Activated CD4-positive, alpha-beta T cell treated with anti-CD3 and anti-CD28 coated beads for 36 hours (primary cell): ENCODE measurements around the gene CPA5. TPM values are rescaled to one million over a fixed set of nuclear protein-coding genes. Genes with fewer than 3 reads are reported as not detected.

Experiments
- ATAC-seq: fragments of 200-7000 bp; cut with Tn5 transposase; one replicate; pipeline ENCODE4 v1.10.0; 2021; ENCODE audit warnings: mild to moderate bottlenecking, moderate library complexity
- CTCF ChIA-PET: fragments of 350-600 bp; sonication (Branson Sonifier 250); formaldehyde crosslinking; loops from one replicate; lab custom pipeline; 2021; ENCODE audit warnings: antibody characterized with exemption; lab: Charles Lee
- POLR2A ChIA-PET: fragments of 350-600 bp; sonication (Branson Sonifier 250); formaldehyde crosslinking; loops from one replicate; lab custom pipeline; 2021; ENCODE audit warnings: antibody characterized with exemption, inconsistent platforms; lab: Charles Lee
- DNase-seq: peaks from one replicate; pipeline ENCODE4 v3.0.0-alpha.2; 2020
- H3K27ac Mint-ChIP-seq: one replicate; pipeline ENCODE4 v1.8.0; 2021; ENCODE audit warnings: mixed read lengths
- H3K27me3 Mint-ChIP-seq: one replicate; pipeline ENCODE4 v1.8.0; 2021; ENCODE audit warnings: mixed read lengths
- H3K36me3 Mint-ChIP-seq: one replicate; pipeline ENCODE4 v1.8.0; 2021; ENCODE audit warnings: low read depth, mixed read lengths
- H3K4me1 Mint-ChIP-seq: one replicate; pipeline ENCODE4 v1.8.0; 2021; ENCODE audit warnings: mixed read lengths
- H3K4me3 Mint-ChIP-seq: one replicate; pipeline ENCODE4 v1.8.0; 2021; ENCODE audit warnings: mild to moderate bottlenecking, moderate library complexity, mixed read lengths
- H3K9me3 Mint-ChIP-seq: one replicate; pipeline ENCODE4 v1.8.0; 2021; ENCODE audit warnings: low read depth, mixed read lengths
- intact Hi-C, 2 experiments: fragments of 100-400 bp; cut with DNase I in 1 of 2; cut with micrococcal nuclease in 1 of 2; formaldehyde crosslinking; loops; one replicate each; pipeline versions ENCODE4 v1.14.2 to v1.15.1; 2022 to 2024; cut with DNase I, micrococcal nuclease
- total RNA-seq, 2 experiments: library from RNA; stranded (reverse); gene quantifications; one replicate each; pipeline ENCODE4 v1.2.3, GENCODE V29; 2021

The CPA5 gene
- total RNA-seq, 2 experiments from 2014 or later, result 0.39 to 0.56 TPM

GRCh38 chr7:130381468-130382312, 37.1 kb downstream of the CPA5 start:
- ChIA-PET POLR2A (no interaction called here), CTCF (interaction anchor here (0.6 to 0.7 kb wide), 2 partner anchors 10 to 54 kb away, joined by 3 read pairs; no protein-coding TSS in a partner anchor)
- no peaks in the 10 kb centered on the region for H3K36me3 Mint-ChIP-seq
- no peaks in the 10 kb centered on the region for H3K4me1 Mint-ChIP-seq
- ATAC-seq, result no peak
- no peaks in the 10 kb centered on the region for H3K27me3 Mint-ChIP-seq
- H3K4me3 Mint-ChIP-seq, result no peak overlapping the region
- intact Hi-C loops, result no loop called here
- peaks cover under 1% of the 10 kb centered on the region for H3K9me3 Mint-ChIP-seq
- no peak overlapping the region for H3K27ac Mint-ChIP-seq
- no peak for DNase-seq

GRCh38 chr7:130383187-130383980, 38.8 kb downstream of the CPA5 start:
- ChIA-PET CTCF (interaction anchor here (0.7 kb wide), 1 partner anchor 91 kb away, joined by 3 read pairs; no protein-coding TSS in a partner anchor), POLR2A (no interaction called here)
- ATAC-seq, result no peak
- H3K27me3 Mint-ChIP-seq, result no peaks in the 10 kb centered on the region
- no peak overlapping the region for H3K27ac Mint-ChIP-seq
- no peaks in the 10 kb centered on the region for H3K36me3 Mint-ChIP-seq
- no peak overlapping the region for H3K4me3 Mint-ChIP-seq
- intact Hi-C loops, result no loop called here
- no peak for DNase-seq
- no peaks in the 10 kb centered on the region for H3K9me3 Mint-ChIP-seq
- no peaks in the 10 kb centered on the region for H3K4me1 Mint-ChIP-seq

GRCh38 chr7:130384371-130384801, 39.8 kb downstream of the CPA5 start:
- no peaks in the 10 kb centered on the region for H3K27me3 Mint-ChIP-seq
- no peaks in the 10 kb centered on the region for H3K36me3 Mint-ChIP-seq
- no peak overlapping the region for H3K4me3 Mint-ChIP-seq
- no peaks in the 10 kb centered on the region for H3K4me1 Mint-ChIP-seq
- intact Hi-C loops, result no loop called here
- ChIA-PET POLR2A (interaction anchor here (0.5 kb wide), 1 partner anchor 103 kb away, joined by 5 read pairs; no protein-coding TSS in a partner anchor), CTCF (interaction anchor here (0.7 kb wide), 1 partner anchor 90 kb away, joined by 3 read pairs; no protein-coding TSS in a partner anchor)
- H3K9me3 Mint-ChIP-seq, result no peaks in the 10 kb centered on the region
- H3K27ac Mint-ChIP-seq, result no peak overlapping the region
- no peak for ATAC-seq
- DNase-seq, result no peak

- H3K27me3 Mint-ChIP-seq, result no peaks in the 10 kb centered on the region
- no peaks in the 10 kb centered on the region for H3K9me3 Mint-ChIP-seq
- ChIA-PET POLR2A (interaction anchor here (0.5 to 0.7 kb wide), 2 partner anchors 20 to 102 kb away, joined by 4 to 5 read pairs; no protein-coding TSS in a partner anchor), CTCF (no interaction called here)
- H3K36me3 Mint-ChIP-seq, result no peaks in the 10 kb centered on the region
- H3K4me1 Mint-ChIP-seq, result no peaks in the 10 kb centered on the region
- intact Hi-C loops, result no loop called here
- H3K27ac Mint-ChIP-seq, result no peak overlapping the region
- ATAC-seq (no peak), DNase-seq (no peak)
- no peak overlapping the region for H3K4me3 Mint-ChIP-seq
Measured at GRCh38 chr7:130384841-130385599, 40.4 kb downstream of the CPA5 start.

- no peak overlapping the region for H3K27ac Mint-ChIP-seq
- no peaks in the 10 kb centered on the region for H3K4me1 Mint-ChIP-seq
- POLR2A ChIA-PET, result interaction anchor here (0.7 kb wide), 1 partner anchor 20 kb away, joined by 4 read pairs; no protein-coding TSS in a partner anchor
- no peaks in the 10 kb centered on the region for H3K27me3 Mint-ChIP-seq
- intact Hi-C loops, result no loop called here
- H3K4me3 Mint-ChIP-seq, result no peak overlapping the region
- DNase-seq, result no peak
- no peak for ATAC-seq
- H3K9me3 Mint-ChIP-seq, result no peaks in the 10 kb centered on the region
- CTCF ChIA-PET, result no interaction called here
- H3K36me3 Mint-ChIP-seq, result no peaks in the 10 kb centered on the region
Measured at GRCh38 chr7:130385600-130386066, 41.0 kb downstream of the CPA5 start.

GRCh38 chr7:130386876-130387275, 42.3 kb downstream of the CPA5 start:
- H3K9me3 Mint-ChIP-seq, result no peaks in the 10 kb centered on the region
- no peak overlapping the region for H3K27ac Mint-ChIP-seq
- no peaks in the 10 kb centered on the region for H3K27me3 Mint-ChIP-seq
- H3K36me3 Mint-ChIP-seq, result no peaks in the 10 kb centered on the region
- intact Hi-C loops, result no loop called here
- CTCF ChIA-PET, result no interaction called here
- ATAC-seq (no peak), DNase-seq (no peak)
- POLR2A ChIA-PET, result no interaction called here
- no peaks in the 10 kb centered on the region for H3K4me1 Mint-ChIP-seq
- no peak overlapping the region for H3K4me3 Mint-ChIP-seq

GRCh38 chr7:130387306-130387627, 42.7 kb downstream of the CPA5 start:
- H3K4me1 Mint-ChIP-seq, result no peaks in the 10 kb centered on the region
- no peaks in the 10 kb centered on the region for H3K27me3 Mint-ChIP-seq
- no peaks in the 10 kb centered on the region for H3K36me3 Mint-ChIP-seq
- ATAC-seq, result no peak
- POLR2A ChIA-PET, result no interaction called here
- intact Hi-C loops, result no loop called here
- H3K9me3 Mint-ChIP-seq, result no peaks in the 10 kb centered on the region
- no peak overlapping the region for H3K27ac Mint-ChIP-seq
- DNase-seq, result no peak
- H3K4me3 Mint-ChIP-seq, result no peak overlapping the region
- CTCF ChIA-PET, result no interaction called here

GRCh38 chr7:130387628-130388403, 43.2 kb downstream of the CPA5 start:
- no peaks in the 10 kb centered on the region for H3K9me3 Mint-ChIP-seq
- POLR2A ChIA-PET, result no interaction called here
- no peaks in the 10 kb centered on the region for H3K4me1 Mint-ChIP-seq
- no peaks in the 10 kb centered on the region for H3K36me3 Mint-ChIP-seq
- ATAC-seq (no peak), DNase-seq (no peak)
- H3K27ac Mint-ChIP-seq, result no peak overlapping the region
- intact Hi-C loops, result no loop called here
- no peaks in the 10 kb centered on the region for H3K27me3 Mint-ChIP-seq
- no peak overlapping the region for H3K4me3 Mint-ChIP-seq
- CTCF ChIA-PET, result interaction anchor here (0.7 kb wide), 1 partner anchor 179 kb away, joined by 3 read pairs; no protein-coding TSS in a partner anchor

GRCh38 chr7:130388671-130389070, 44.1 kb downstream of the CPA5 start:
- no peak for ATAC-seq
- Mint-ChIP-seq H3K27ac (no peak overlapping the region), H3K4me1 (peaks cover 8% of the 10 kb centered on the region), H3K4me3 (no peak overlapping the region), H3K36me3 (no peaks in the 10 kb centered on the region), H3K27me3 (no peaks in the 10 kb centered on the region), H3K9me3 (no peaks in the 10 kb centered on the region)
- CTCF ChIA-PET, result no interaction called here
- intact Hi-C loops, result no loop called here
- POLR2A ChIA-PET, result no interaction called here
- DNase-seq, result no peak

GRCh38 chr7:130390486-130390885, 45.9 kb downstream of the CPA5 start:
- Mint-ChIP-seq H3K27me3 (no peaks in the 10 kb centered on the region), H3K9me3 (no peaks in the 10 kb centered on the region), H3K4me1 (peaks cover 23% of the 10 kb centered on the region), H3K4me3 (no peak overlapping the region), H3K27ac (no peak overlapping the region), H3K36me3 (no peaks in the 10 kb centered on the region)
- ATAC-seq (no peak), DNase-seq (no peak)
- ChIA-PET POLR2A (no interaction called here), CTCF (interaction anchor here (1.4 kb wide), 1 partner anchor 21 kb away, joined by 3 read pairs; no protein-coding TSS in a partner anchor)
- intact Hi-C loops, result no loop called here
